Neural cell (in vitro differentiated cells): ENCODE results near the gene HS3ST2. TPM values are rescaled to one million over a fixed set of nuclear protein-coding genes. Genes with fewer than 3 reads are reported as not detected.

Experiments
- H2AFZ ChIP-seq: fragments of 200-600, 300-800 bp; sonication (generic), shearing (Covaris generic); 2 replicates; pipeline ENCODE4 v1.6.0; 2014; ENCODE audit warnings: low read depth, mild to moderate bottlenecking, antibody characterized with exemption, low read length, moderate library complexity
- H3F3A ChIP-seq: fragments of 200-600 bp; shearing (Covaris generic); 2 replicates; pipeline ENCODE4 v1.6.1; 2016; ENCODE audit warnings: mild to moderate bottlenecking, moderate library complexity, mixed read lengths, antibody characterized with exemption, low read length; ENCODE audit not compliant: insufficient read depth, poor library complexity, severe bottlenecking
- H3K27ac ChIP-seq: fragments of 200-600, 300-800 bp; sonication (generic), shearing (Covaris generic); 2 replicates; pipeline ENCODE4 v1.5.1; 2014; ENCODE audit warnings: mild to moderate bottlenecking, low read length, moderate library complexity
- H3K27me3 ChIP-seq: fragments of 300-800, 200-600 bp; sonication (generic), shearing (Covaris generic); 2 replicates; pipeline ENCODE4 v1.6.0; 2014; ENCODE audit warnings: mild to moderate bottlenecking, low read depth, low read length, moderate library complexity; ENCODE audit not compliant: insufficient read depth
- H3K36me3 ChIP-seq: fragments of 300-800, 200-600 bp; sonication (generic), shearing (Covaris generic); 2 replicates; pipeline ENCODE4 v1.5.1; 2014; ENCODE audit warnings: mild to moderate bottlenecking, antibody characterized with exemption, low read length, moderate library complexity; ENCODE audit not compliant: insufficient read depth
- H3K4me2 ChIP-seq: fragments of 300-800, 200-600 bp; sonication (generic), shearing (Covaris generic); 2 replicates; pipeline ENCODE4 v1.6.0; 2014; ENCODE audit warnings: mild to moderate bottlenecking, low read length
- H3K4me3 ChIP-seq: fragments of 300-800, 200-600 bp; sonication (generic), shearing (Covaris generic); 2 replicates; pipeline ENCODE4 v1.5.1; 2014; ENCODE audit warnings: mild to moderate bottlenecking, low read length, moderate library complexity
- H3K79me2 ChIP-seq: fragments of 200-600 bp; shearing (Covaris generic); replicated peaks from 2 replicates; pipeline ENCODE4 v1.6.0; 2014; ENCODE audit warnings: mild to moderate bottlenecking, low read length, moderate library complexity; ENCODE audit not compliant: insufficient read depth
- H3K9ac ChIP-seq: fragments of 300-800, 200-600 bp; sonication (generic), shearing (Covaris generic); 2 replicates; pipeline ENCODE4 v1.6.1; 2016; ENCODE audit warnings: mild to moderate bottlenecking, low read length, mixed read lengths
- H3K9me2 ChIP-seq: fragments of 200-600 bp; shearing (Covaris generic); 2 replicates; pipeline ENCODE4 v1.6.1; 2016; ENCODE audit warnings: mild to moderate bottlenecking, low read length, mixed read lengths; ENCODE audit not compliant: insufficient read depth
- H3K9me3 ChIP-seq: fragments of 200-600, 300-800 bp; sonication (generic), shearing (Covaris generic); 2 replicates; pipeline ENCODE4 v1.6.1; 2016; ENCODE audit warnings: mild to moderate bottlenecking, mixed run types, low read length, moderate library complexity, mixed read lengths
- H4K20me1 ChIP-seq: fragments of 200-600 bp; shearing (Covaris generic); 2 replicates; pipeline ENCODE4 v1.6.1; 2016; ENCODE audit warnings: mild to moderate bottlenecking, mixed run types; ENCODE audit not compliant: insufficient read depth
- EP300 ChIP-seq: fragments of 450-650 bp; conservative IDR thresholded peaks from 2 replicates; pipeline ENCODE4 v1.6.1; 2014; ENCODE audit warnings: antibody characterized with exemption, mild to moderate bottlenecking, moderate library complexity; ENCODE audit not compliant: poor library complexity, severe bottlenecking
- EZH2 ChIP-seq: fragments of 200-600, 300-800 bp; shearing (Covaris generic), sonication (generic); IDR thresholded peaks from 2 replicates; pipeline ENCODE4 v1.6.1; 2014; ENCODE audit warnings: antibody characterized with exemption, low read length, borderline replicate concordance, mild to moderate bottlenecking; ENCODE audit not compliant: insufficient read depth, poor library complexity, severe bottlenecking
- MXI1 ChIP-seq: fragments of 450-650 bp; conservative IDR thresholded peaks from 2 replicates; pipeline ENCODE4 v1.6.1; 2014; ENCODE audit warnings: antibody characterized with exemption, mild to moderate bottlenecking; ENCODE audit not compliant: poor library complexity, severe bottlenecking
- POLR2AphosphoS5 ChIP-seq: IDR thresholded peaks from 2 replicates; pipeline ENCODE4 v1.6.1; 2012
- RAD21 ChIP-seq: fragments of 450-650 bp; conservative IDR thresholded peaks from 2 replicates; pipeline ENCODE4 v1.6.1; 2014; ENCODE audit warnings: antibody characterized with exemption, mild to moderate bottlenecking, moderate library complexity
- REST ChIP-seq: IDR thresholded peaks from 2 replicates; pipeline ENCODE4 v1.6.1; 2012; ENCODE audit warnings: borderline replicate concordance
- SMC3 ChIP-seq: fragments of 450-650 bp; conservative IDR thresholded peaks from 2 replicates; pipeline ENCODE4 v1.6.1; 2014; ENCODE audit warnings: antibody characterized with exemption, mild to moderate bottlenecking, moderate library complexity; ENCODE audit not compliant: poor library complexity
- TAF1 ChIP-seq: IDR thresholded peaks from 2 replicates; pipeline ENCODE4 v1.6.1; 2012; ENCODE audit warnings: low read depth
- polyA plus RNA-seq: library from polyadenylated mRNA; depleted of rRNA; stranded (reverse); fragments of >200 nt; gene quantifications from 2 replicates; pipeline ENCODE4 v1.2.3, GENCODE V29; 2014
- TF ChIP-seq, protein P1 (sequence below): fragments of 450-650 bp; IDR thresholded peaks from 2 replicates; pipeline ENCODE4 v1.5.1; 2014; ENCODE audit warnings: antibody characterized with exemption, mild to moderate bottlenecking, moderate library complexity; ENCODE audit not compliant: poor library complexity, severe bottlenecking

Gene HS3ST2
- polyA plus RNA-seq, 1 donor from 2014 or later: 3.0 TPM

DNA sequence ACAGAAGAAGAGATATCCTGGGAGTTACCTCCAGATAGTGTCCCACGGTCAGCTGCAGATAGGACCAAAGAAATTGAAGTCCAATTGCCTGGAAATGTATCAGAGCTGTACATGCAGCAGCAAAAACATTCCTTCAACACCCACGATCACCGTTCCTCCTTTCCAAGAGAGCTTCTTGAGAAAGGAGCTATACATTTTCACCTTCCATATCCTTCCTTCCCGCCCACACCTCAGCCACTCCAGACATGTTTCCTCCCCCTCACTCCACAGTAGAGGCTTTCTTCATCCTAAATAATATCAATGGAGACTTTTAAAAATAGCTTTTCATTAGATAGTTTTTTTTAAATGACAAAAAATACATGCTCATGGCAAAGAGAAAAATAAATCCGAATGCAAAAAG is 87.6 kb downstream of the HS3ST2 start:
- Histone ChIP-seq H3K9me2 (no peaks in the 10 kb centered on the region), H4K20me1 (no peaks in the 10 kb centered on the region), H2AFZ (no peak overlapping the region), H3K79me2 (no peaks in the 10 kb centered on the region), H3F3A (peaks cover 3% of the 10 kb centered on the region), H3K27me3 (no peaks in the 10 kb centered on the region), H3K9ac (no peak overlapping the region), H3K36me3 (no peaks in the 10 kb centered on the region), H3K27ac (no peak overlapping the region), H3K4me3 (no peak overlapping the region), H3K9me3 (no peaks in the 10 kb centered on the region), H3K4me2 (no peak overlapping the region)
- TF ChIP-seq MXI1: no peak
- no peak for TF ChIP-seq RAD21
- no peak for TF ChIP-seq EZH2
- no peak for TF ChIP-seq POLR2AphosphoS5
- TF ChIP-seq REST: no peak
- no peak for TF ChIP-seq EP300
- TF ChIP-seq, protein P1, sequence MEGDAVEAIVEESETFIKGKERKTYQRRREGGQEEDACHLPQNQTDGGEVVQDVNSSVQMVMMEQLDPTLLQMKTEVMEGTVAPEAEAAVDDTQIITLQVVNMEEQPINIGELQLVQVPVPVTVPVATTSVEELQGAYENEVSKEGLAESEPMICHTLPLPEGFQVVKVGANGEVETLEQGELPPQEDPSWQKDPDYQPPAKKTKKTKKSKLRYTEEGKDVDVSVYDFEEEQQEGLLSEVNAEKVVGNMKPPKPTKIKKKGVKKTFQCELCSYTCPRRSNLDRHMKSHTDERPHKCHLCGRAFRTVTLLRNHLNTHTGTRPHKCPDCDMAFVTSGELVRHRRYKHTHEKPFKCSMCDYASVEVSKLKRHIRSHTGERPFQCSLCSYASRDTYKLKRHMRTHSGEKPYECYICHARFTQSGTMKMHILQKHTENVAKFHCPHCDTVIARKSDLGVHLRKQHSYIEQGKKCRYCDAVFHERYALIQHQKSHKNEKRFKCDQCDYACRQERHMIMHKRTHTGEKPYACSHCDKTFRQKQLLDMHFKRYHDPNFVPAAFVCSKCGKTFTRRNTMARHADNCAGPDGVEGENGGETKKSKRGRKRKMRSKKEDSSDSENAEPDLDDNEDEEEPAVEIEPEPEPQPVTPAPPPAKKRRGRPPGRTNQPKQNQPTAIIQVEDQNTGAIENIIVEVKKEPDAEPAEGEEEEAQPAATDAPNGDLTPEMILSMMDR: no peak
- no peak for TF ChIP-seq SMC3
- TF ChIP-seq TAF1: no peak

- no peak overlapping the region for H3K4me2 ChIP-seq
- no peak overlapping the region for H3K9ac ChIP-seq
- no peaks in the 10 kb centered on the region for H4K20me1 ChIP-seq
- TF ChIP-seq MXI1 (no peak), SMC3 (no peak), TAF1 (no peak), EP300 (no peak), EZH2 (no peak), RAD21 (no peak), POLR2AphosphoS5 (no peak), REST (no peak)
- TF ChIP-seq, protein P1: no peak
- H3K79me2 ChIP-seq: no peaks in the 10 kb centered on the region
- no peaks in the 10 kb centered on the region for H3K36me3 ChIP-seq
- H3K4me3 ChIP-seq: no peak overlapping the region
- no peak overlapping the region for H2AFZ ChIP-seq
- no peak overlapping the region for H3K27ac ChIP-seq
- no peaks in the 10 kb centered on the region for H3K27me3 ChIP-seq
- H3K9me2 ChIP-seq: no peaks in the 10 kb centered on the region
- no peaks in the 10 kb centered on the region for H3F3A ChIP-seq
- no peaks in the 10 kb centered on the region for H3K9me3 ChIP-seq
Measured at GRCh38 chr16:22903716-22904115, 89.8 kb downstream of the HS3ST2 start.
